HEK293 (cell line): ENCODE data around the gene LTK.

Experiments
- CTCF ChIA-PET: fragments of 350-600 bp; formaldehyde crosslinking; extraction: SDS; loops from one replicate; lab custom pipeline; 2021; ENCODE audit warnings: antibody characterized with exemption; lab: Yijun Ruan, JAX
- POLR2A ChIA-PET: fragments of 300-600 bp; formaldehyde crosslinking; extraction: SDS; loops from one replicate; lab custom pipeline; 2020; ENCODE audit warnings: antibody characterized with exemption, inconsistent platforms; lab: Yijun Ruan, JAX
- H3K27ac ChIP-seq: fragments of 200-500 bp; sonication (Bioruptor generic); 2 replicates; pipeline ENCODE4 v1.5.1; 2014; ENCODE audit warnings: low read depth, low read length, control low read depth, inconsistent platforms; ENCODE audit errors: extremely low read depth
- H3K36me3 ChIP-seq, 2 experiments: fragments of 200-500 bp in 1 of 2; sonication (Bioruptor generic) in 1 of 2; 1 replicate in 1 of 2; 2 replicates in 1 of 2; pipeline ENCODE4 v1.5.1; 2014 to 2017; ENCODE audit warnings: inconsistent platforms in 2 of 2, low read length in 2 of 2; ENCODE audit not compliant: control insufficient read depth in 2 of 2, insufficient read depth in 1 of 2
- H3K4me1 ChIP-seq: fragments of 200-500 bp; sonication (Bioruptor generic); 2 replicates; pipeline ENCODE4 v1.5.1; 2014; ENCODE audit warnings: mild to moderate bottlenecking, low read length, inconsistent platforms; ENCODE audit not compliant: control insufficient read depth, insufficient read depth
- H3K4me3 ChIP-seq: 2 replicates; pipeline ENCODE4 v1.5.1; 2011; ENCODE audit warnings: low read depth, mild to moderate bottlenecking, control low read depth, low read length, moderate library complexity
- H3K9me3 ChIP-seq: fragments of 200-500 bp; sonication (Bioruptor generic); 2 replicates; pipeline ENCODE4 v1.5.1; 2014; ENCODE audit warnings: low read depth, low read length, inconsistent platforms; ENCODE audit not compliant: control insufficient read depth, insufficient read depth
- BCL11A ChIP-seq: fragments of 450-650 bp; formaldehyde crosslinking; IDR thresholded peaks from 2 replicates; pipeline ENCODE4 v1.5.1; 2016; ENCODE audit warnings: low read depth, missing biosample characterization, missing genetic modification characterization
- EGR2 ChIP-seq: fragments of 450-650 bp; formaldehyde crosslinking; IDR thresholded peaks from 2 replicates; pipeline ENCODE4 v1.5.1; 2016; ENCODE audit warnings: low read depth, missing biosample characterization, missing genetic modification characterization
- KLF1 ChIP-seq: fragments of 450-650 bp; formaldehyde crosslinking; IDR thresholded peaks from 2 replicates; pipeline ENCODE4 v1.5.1; 2016; ENCODE audit warnings: missing biosample characterization, missing genetic modification characterization
- SCRT2 ChIP-seq: fragments of 450-650 bp; formaldehyde crosslinking; IDR thresholded peaks from 2 replicates; pipeline ENCODE4 v1.5.1; 2016; ENCODE audit warnings: missing biosample characterization, missing genetic modification characterization
- SP7 ChIP-seq: fragments of 450-650 bp; formaldehyde crosslinking; IDR thresholded peaks from 2 replicates; pipeline ENCODE4 v1.5.1; 2016; ENCODE audit warnings: missing biosample characterization, missing genetic modification characterization
- ZFHX2 ChIP-seq: fragments of 450-650 bp; formaldehyde crosslinking; conservative IDR thresholded peaks from 2 replicates; pipeline ENCODE4 v1.5.1; 2016; ENCODE audit warnings: missing biosample characterization, missing genetic modification characterization
- ZFP41 ChIP-seq: fragments of 450-650 bp; formaldehyde crosslinking; IDR thresholded peaks from 2 replicates; pipeline ENCODE4 v1.5.1; 2016; ENCODE audit warnings: missing biosample characterization, missing genetic modification characterization, borderline replicate concordance
- ZFP69B ChIP-seq: fragments of 450-650 bp; formaldehyde crosslinking; IDR thresholded peaks from 2 replicates; pipeline ENCODE4 v1.5.1; 2016; ENCODE audit warnings: missing biosample characterization, missing genetic modification characterization
- ZIC2 ChIP-seq: fragments of 450-650 bp; formaldehyde crosslinking; IDR thresholded peaks from 2 replicates; pipeline ENCODE4 v1.5.1; 2016; ENCODE audit warnings: missing biosample characterization, missing genetic modification characterization
- ZNF211 ChIP-seq: fragments of 450-650 bp; formaldehyde crosslinking; IDR thresholded peaks from 2 replicates; pipeline ENCODE4 v1.5.1; 2016; ENCODE audit warnings: low read depth, missing biosample characterization, missing genetic modification characterization
- ZNF391 ChIP-seq: fragments of 450-650 bp; formaldehyde crosslinking; IDR thresholded peaks from 2 replicates; pipeline ENCODE4 v1.5.1; 2016; ENCODE audit warnings: low read depth, missing biosample characterization, missing genetic modification characterization, borderline replicate concordance
- ZNF621 ChIP-seq: fragments of 450-650 bp; formaldehyde crosslinking; IDR thresholded peaks from 2 replicates; pipeline ENCODE4 v1.5.1; 2017; ENCODE audit warnings: missing biosample characterization, missing genetic modification characterization
- ZNF626 ChIP-seq: fragments of 450-650 bp; sonication (Bioruptor Pico); formaldehyde crosslinking; IDR thresholded peaks from 2 replicates; pipeline ENCODE4 v1.5.1; 2018; ENCODE audit warnings: missing biosample characterization, missing genetic modification characterization, inconsistent platforms
- ZNF629 ChIP-seq: fragments of 450-650 bp; formaldehyde crosslinking; IDR thresholded peaks from 2 replicates; pipeline ENCODE4 v1.5.1; 2017; ENCODE audit warnings: missing biosample characterization, missing genetic modification characterization
- ZNF785 ChIP-seq: fragments of 450-650 bp; formaldehyde crosslinking; IDR thresholded peaks from 2 replicates; pipeline ENCODE4 v1.5.1; 2016; ENCODE audit warnings: missing biosample characterization, missing genetic modification characterization
- TF ChIP-seq, protein P1 (sequence below): fragments of 450-650 bp; IDR thresholded peaks from 2 replicates; pipeline ENCODE4 v1.5.1; 2018; ENCODE audit warnings: missing biosample characterization, missing genetic modification characterization
- TF ChIP-seq, protein P2 (sequence below): fragments of 450-650 bp; formaldehyde crosslinking; IDR thresholded peaks from 2 replicates; pipeline ENCODE4 v1.5.1; 2017; ENCODE audit warnings: missing biosample characterization, missing genetic modification characterization

LTK gene

DNA sequence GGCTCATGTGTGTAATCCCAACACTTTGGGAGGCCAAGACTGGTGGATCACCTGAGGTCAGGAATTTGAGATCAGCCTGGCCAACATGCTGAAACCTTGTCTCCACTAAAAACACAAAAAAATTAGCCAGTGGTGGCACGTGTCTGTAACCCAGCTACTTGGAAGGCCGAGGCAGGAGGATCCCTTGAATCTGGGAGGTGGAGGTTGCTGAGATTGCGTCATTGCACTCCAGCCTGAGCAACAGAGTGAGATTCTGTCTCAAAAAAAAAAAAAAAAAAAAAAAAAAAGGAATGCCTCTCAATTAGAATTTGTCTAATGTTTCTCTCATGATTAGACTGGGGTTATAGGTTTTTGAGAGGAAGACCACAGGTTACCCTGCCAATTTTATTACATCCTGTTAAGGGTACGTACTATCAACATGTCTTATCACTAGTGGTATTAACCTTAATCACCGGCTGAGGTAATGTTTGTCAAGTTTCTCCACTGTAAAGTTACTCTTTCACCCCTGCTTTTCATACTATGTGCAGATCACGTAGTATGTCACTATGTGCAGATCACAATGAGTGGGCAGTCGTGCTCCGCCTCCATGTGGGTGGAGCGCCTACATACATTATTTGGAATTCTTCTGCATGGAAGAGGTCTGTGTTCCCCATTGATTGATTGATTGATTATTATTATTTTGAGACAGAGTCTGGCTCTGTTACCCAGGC lies 36.6 kb upstream of the LTK start:
- H3K36me3 ChIP-seq: no peaks in the 10 kb centered on the region
- H3K9me3 ChIP-seq: no peaks in the 10 kb centered on the region
- TF ChIP-seq EGR2 (peak; percentile 41; the same call in 1 of the 2 replicates), SP7 (tag by site-specific recombination) (no peak), ZNF629 (tag by site-specific recombination) (no peak), SCRT2 (tag by site-specific recombination) (0 out of 2 replicates have a peak, but pooled peaks have one; percentile 10), ZFHX2 (tag by site-specific recombination) (peak; percentile 42; the same call in 1 of the 2 replicates)
- TF ChIP-seq, all 188 proteins: peak for 3
- Histone ChIP-seq H3K4me3 (no peak overlapping the region), H3K27ac (no peak overlapping the region), H3K4me1 (no peaks in the 10 kb centered on the region)
- POLR2A ChIA-PET: interaction anchor here (0.7 kb wide), 1 partner anchor 250 kb away, joined by 10 read pairs; no protein-coding TSS in a partner anchor
- CTCF ChIA-PET: no interaction called here

DNA sequence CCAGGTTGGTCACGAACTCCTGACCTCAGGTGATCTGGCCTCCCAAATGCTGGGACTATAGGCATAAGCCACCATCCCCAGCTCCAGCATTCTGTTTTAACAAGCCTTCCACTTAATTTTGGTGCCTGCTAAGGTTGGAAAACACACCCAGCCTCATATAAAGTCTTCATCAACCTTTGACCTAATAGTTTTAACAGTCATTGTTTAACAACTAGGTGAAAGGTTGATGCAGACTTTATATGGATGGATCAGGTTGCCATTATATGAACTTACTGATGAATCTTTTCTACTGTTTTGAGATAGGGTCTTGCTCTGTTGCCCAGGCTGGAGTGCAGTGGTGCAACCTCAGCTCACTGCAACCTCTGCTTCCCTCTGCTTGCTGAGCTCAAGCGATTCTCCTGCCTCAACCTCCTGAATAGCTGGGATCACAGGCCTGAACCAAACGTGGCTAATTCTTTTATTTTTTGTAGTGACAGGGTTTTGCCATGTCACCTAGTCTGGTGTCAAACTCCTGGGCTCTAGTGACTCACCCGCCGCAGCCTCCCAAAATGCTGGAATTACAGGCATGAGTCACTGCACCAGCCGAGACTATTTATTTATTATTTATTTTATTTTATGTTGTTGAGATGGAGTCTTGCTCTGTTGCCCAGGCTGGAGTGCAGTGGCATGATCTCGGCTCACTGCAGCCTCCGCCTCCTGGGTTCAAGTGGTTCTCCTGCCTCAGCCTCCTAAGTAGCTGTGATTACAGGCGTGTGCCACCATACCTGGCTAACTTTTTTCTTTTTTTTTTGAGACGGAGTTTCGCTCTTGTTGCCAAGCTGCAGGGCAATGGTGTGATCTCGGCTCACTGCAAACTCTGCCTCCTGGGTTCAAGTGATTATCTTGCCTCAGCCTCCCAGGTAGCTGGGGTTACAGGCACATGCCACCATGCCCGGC lies 33.5 kb upstream of the LTK start:
- POLR2A ChIA-PET: no interaction called here

DNA sequence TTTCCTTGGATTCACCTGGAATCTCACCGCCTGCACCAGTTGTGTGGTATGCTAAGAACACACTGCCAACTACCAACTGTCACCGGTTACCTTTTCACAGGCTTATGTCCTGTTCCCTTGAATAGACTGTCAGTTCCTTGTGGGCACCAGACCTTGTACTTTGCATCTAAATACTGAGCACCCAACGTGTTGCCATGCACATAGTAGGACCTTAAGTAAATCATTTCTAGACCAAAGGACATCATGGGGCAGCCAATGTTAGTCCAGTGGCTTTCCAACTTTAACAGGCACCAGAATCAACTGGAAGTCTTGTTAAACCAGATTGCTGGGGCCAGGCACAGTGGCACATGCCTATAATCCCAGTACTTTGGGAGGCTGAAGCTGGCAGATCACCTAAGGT lies 31.6 kb upstream of the LTK start:
- H3K27ac ChIP-seq: no peak overlapping the region
- CTCF ChIA-PET: interaction anchor here (1.0 kb wide), 1 partner anchor 12 kb away, joined by 4 read pairs; no protein-coding TSS in a partner anchor
- no peaks in the 10 kb centered on the region for H3K36me3 ChIP-seq
- no peaks in the 10 kb centered on the region for H3K9me3 ChIP-seq
- H3K4me3 ChIP-seq: no peak overlapping the region
- TF ChIP-seq BCL11A (tag by site-specific recombination): no peak
- no peak for TF ChIP-seq ZNF785
- no peak for TF ChIP-seq SP7 (tag by site-specific recombination)
- no peak for TF ChIP-seq ZNF626
- TF ChIP-seq, protein P1, sequence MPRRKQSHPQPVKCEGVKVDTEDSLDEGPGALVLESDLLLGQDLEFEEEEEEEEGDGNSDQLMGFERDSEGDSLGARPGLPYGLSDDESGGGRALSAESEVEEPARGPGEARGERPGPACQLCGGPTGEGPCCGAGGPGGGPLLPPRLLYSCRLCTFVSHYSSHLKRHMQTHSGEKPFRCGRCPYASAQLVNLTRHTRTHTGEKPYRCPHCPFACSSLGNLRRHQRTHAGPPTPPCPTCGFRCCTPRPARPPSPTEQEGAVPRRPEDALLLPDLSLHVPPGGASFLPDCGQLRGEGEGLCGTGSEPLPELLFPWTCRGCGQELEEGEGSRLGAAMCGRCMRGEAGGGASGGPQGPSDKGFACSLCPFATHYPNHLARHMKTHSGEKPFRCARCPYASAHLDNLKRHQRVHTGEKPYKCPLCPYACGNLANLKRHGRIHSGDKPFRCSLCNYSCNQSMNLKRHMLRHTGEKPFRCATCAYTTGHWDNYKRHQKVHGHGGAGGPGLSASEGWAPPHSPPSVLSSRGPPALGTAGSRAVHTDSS: no peak
- TF ChIP-seq KLF1 (tag by site-specific recombination): no peak
- no peak for TF ChIP-seq ZFP69B
- TF ChIP-seq EGR2: no peak
- TF ChIP-seq, protein P2, sequence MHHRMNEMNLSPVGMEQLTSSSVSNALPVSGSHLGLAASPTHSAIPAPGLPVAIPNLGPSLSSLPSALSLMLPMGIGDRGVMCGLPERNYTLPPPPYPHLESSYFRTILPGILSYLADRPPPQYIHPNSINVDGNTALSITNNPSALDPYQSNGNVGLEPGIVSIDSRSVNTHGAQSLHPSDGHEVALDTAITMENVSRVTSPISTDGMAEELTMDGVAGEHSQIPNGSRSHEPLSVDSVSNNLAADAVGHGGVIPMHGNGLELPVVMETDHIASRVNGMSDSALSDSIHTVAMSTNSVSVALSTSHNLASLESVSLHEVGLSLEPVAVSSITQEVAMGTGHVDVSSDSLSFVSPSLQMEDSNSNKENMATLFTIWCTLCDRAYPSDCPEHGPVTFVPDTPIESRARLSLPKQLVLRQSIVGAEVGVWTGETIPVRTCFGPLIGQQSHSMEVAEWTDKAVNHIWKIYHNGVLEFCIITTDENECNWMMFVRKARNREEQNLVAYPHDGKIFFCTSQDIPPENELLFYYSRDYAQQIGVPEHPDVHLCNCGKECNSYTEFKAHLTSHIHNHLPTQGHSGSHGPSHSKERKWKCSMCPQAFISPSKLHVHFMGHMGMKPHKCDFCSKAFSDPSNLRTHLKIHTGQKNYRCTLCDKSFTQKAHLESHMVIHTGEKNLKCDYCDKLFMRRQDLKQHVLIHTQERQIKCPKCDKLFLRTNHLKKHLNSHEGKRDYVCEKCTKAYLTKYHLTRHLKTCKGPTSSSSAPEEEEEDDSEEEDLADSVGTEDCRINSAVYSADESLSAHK (tag by site-specific recombination): no peak
- no peak for TF ChIP-seq ZNF211 (tag by site-specific recombination)
- no peak for TF ChIP-seq ZNF391 (tag by site-specific recombination)
- no peak for TF ChIP-seq ZNF621
- TF ChIP-seq, all 188 proteins: peak for 0
- no peaks in the 10 kb centered on the region for H3K4me1 ChIP-seq
- POLR2A ChIA-PET: interaction anchor here (0.6 to 1.7 kb wide), 2 partner anchors 31 to 34 kb away, joined by 4 to 5 read pairs; partner anchors contain the start of gene LTK

More for the DNA sequence above, 33.5 kb upstream of the LTK start:
- Histone ChIP-seq H3K27ac (no peak overlapping the region), H3K4me3 (no peak overlapping the region), H3K9me3 (no peaks in the 10 kb centered on the region), H3K36me3 (no peaks in the 10 kb centered on the region), H3K4me1 (no peaks in the 10 kb centered on the region)
- CTCF ChIA-PET: no interaction called here
- TF ChIP-seq ZFP41 (tag by site-specific recombination) (no peak), ZIC2 (tag by site-specific recombination) (no peak), SP7 (tag by site-specific recombination) (0 out of 2 replicates have a peak, but pooled peaks have one; percentile 17)
